Activated naive CD8-positive, alpha-beta T cell treated with anti-CD3 and anti-CD28 coated beads for 36 hours (primary cell): ENCODE measurements around the gene TANK. TPM values are rescaled to one million over a fixed set of nuclear protein-coding genes. Genes with fewer than 3 reads are reported as not detected.
A peak's percentile ranks its signal among the peaks of the same experiment; 100 is the strongest.

ENCODE experiments used
- DNase-seq: peaks from one replicate; pipeline ENCODE4 v3.0.0; 2021
- H3K27ac Mint-ChIP-seq: one replicate; pipeline ENCODE4 v1.8.0; 2022; ENCODE audit warnings: mild to moderate bottlenecking, moderate library complexity, mixed read lengths
- H3K27me3 Mint-ChIP-seq: one replicate; pipeline ENCODE4 v1.8.0; 2022; ENCODE audit warnings: mild to moderate bottlenecking, mixed read lengths
- H3K36me3 Mint-ChIP-seq: one replicate; pipeline ENCODE4 v1.8.0; 2021; ENCODE audit warnings: mild to moderate bottlenecking, mixed read lengths
- H3K4me1 Mint-ChIP-seq: one replicate; pipeline ENCODE4 v1.8.0; 2021; ENCODE audit warnings: mixed read lengths
- H3K4me3 Mint-ChIP-seq: one replicate; pipeline ENCODE4 v1.8.0; 2022; ENCODE audit warnings: mild to moderate bottlenecking, moderate library complexity, mixed read lengths
- H3K9me3 Mint-ChIP-seq: one replicate; pipeline ENCODE4 v1.8.0; 2022; ENCODE audit warnings: mixed read lengths
- total RNA-seq, 2 experiments: library from RNA; stranded (reverse); gene quantifications; one replicate each; pipeline ENCODE4 v1.2.3, GENCODE V29; 2021

Gene TANK
- total RNA-seq, 2 experiments from 2014 or later: 53.1 to 55.0 TPM

DNA sequence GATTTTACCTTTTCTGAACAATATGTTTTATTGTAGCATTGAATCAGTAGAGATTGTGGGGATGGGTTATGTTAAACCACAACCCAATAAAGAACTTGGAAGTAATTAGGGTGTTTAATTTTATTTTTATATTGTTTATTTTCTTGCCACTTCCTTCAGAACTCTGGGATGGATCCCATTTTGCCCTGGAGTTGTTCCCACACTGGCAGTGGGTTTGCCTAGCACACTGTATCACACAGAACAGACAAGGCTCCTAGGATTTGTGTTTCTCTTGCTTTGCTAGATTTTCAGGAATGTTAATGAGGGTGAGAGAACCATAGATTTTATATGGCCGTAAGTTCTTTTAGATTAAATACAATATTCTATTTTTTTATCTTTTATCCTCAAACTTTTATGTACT is 59.0 kb downstream of the TANK start:
- H3K27me3 Mint-ChIP-seq: no peaks in the 10 kb centered on the region
- H3K4me3 Mint-ChIP-seq: no peak overlapping the region
- H3K27ac Mint-ChIP-seq: no peak overlapping the region
- DNase-seq: no peak
- peaks cover 7% of the 10 kb centered on the region for H3K36me3 Mint-ChIP-seq
- H3K4me1 Mint-ChIP-seq: peaks cover 10% of the 10 kb centered on the region
- no peaks in the 10 kb centered on the region for H3K9me3 Mint-ChIP-seq

DNA sequence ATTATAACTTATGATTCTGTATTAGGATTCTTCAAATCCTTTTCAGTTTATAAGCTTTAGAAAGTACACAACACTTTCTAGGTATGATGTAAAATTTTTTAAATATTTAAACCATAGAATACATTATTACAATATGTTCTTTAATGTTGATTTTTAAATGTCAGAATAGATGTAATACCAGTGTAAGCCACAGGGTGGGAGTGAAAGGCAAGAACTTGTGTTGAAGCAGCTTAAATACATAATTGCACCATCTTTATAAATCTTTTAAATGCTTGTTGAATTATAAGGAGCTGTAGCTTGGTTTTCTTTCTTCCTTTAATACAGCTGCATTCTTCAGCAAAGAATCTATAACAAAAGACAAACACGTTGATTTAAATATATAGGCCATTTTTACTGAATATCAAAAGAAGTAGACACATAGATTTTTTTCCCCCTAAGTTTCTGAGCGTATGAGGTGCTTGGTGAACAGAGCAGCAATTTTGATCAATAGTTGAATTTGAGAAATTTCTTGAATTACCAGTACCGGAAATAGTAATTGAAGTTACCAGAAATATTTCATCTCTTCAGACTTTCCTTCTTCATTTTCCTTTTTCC is 63.0 kb downstream of the TANK start:
- peaks cover 11% of the 10 kb centered on the region for H3K36me3 Mint-ChIP-seq
- no peaks in the 10 kb centered on the region for H3K27me3 Mint-ChIP-seq
- DNase-seq: no peak

DNA sequence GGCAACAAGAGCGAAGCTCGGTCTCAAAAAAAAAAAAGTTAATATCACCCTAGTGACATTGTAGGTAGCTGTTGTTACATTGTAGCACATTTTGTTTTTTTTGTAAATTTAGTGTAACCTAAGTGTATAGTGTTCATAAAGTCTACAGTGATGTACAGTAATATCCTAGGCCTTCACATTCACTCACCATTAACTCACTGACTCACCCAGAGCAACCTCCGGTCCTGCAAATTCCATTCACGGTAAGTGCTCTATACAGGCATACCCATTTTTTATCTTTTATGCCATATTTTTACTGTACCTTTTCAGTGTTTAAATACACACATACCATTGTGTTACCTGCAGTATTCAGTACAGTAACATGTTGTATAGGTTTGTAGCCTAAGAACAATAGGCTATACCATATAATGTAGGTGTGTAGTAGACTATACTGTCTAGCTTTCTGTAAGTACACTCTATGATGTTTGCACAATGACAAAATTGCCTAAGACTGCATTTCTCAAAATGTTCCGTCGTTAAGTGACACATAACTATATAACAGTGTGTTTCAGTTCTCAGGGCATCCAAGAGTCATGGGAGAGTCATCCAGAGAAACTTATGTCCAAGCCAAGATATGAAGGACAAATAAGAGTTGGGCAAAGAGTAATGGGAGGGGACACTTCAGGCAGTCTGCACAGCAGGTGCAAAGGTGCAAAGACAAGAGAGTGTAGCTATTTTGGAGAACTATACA is 68.4 kb downstream of the TANK start:
- Mint-ChIP-seq H3K36me3 (peaks cover 15% of the 10 kb centered on the region), H3K4me1 (no peaks in the 10 kb centered on the region)
- no peak for DNase-seq

More for the DNA sequence above, 63.0 kb downstream of the TANK start:
- no peak overlapping the region for H3K4me3 Mint-ChIP-seq
- H3K4me1 Mint-ChIP-seq: no peaks in the 10 kb centered on the region
- H3K9me3 Mint-ChIP-seq: no peaks in the 10 kb centered on the region
- H3K27ac Mint-ChIP-seq: no peak overlapping the region

DNA sequence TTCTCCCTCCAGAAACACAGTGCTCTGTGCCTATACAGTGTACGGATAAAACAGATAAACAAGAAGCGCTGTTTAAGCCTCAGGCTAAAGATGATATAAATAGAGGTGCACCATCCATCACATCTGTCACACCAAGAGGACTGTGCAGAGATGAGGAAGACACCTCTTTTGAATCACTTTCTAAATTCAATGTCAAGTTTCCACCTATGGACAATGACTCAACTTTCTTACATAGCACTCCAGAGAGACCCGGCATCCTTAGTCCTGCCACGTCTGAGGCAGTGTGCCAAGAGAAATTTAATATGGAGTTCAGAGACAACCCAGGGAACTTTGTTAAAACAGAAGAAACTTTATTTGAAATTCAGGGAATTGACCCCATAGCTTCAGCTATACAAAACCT is 70.7 kb downstream of the TANK start:
- Mint-ChIP-seq H3K4me3 (no peak overlapping the region), H3K36me3 (peaks cover 19% of the 10 kb centered on the region), H3K4me1 (peaks cover 7% of the 10 kb centered on the region), H3K27me3 (no peaks in the 10 kb centered on the region), H3K9me3 (no peaks in the 10 kb centered on the region), H3K27ac (no peak overlapping the region)
- DNase-seq: no peak

More for the DNA sequence above, 68.4 kb downstream of the TANK start:
- no peak overlapping the region for H3K4me3 Mint-ChIP-seq
- H3K9me3 Mint-ChIP-seq: no peaks in the 10 kb centered on the region
- no peaks in the 10 kb centered on the region for H3K27me3 Mint-ChIP-seq
- H3K27ac Mint-ChIP-seq: no peak overlapping the region

DNA sequence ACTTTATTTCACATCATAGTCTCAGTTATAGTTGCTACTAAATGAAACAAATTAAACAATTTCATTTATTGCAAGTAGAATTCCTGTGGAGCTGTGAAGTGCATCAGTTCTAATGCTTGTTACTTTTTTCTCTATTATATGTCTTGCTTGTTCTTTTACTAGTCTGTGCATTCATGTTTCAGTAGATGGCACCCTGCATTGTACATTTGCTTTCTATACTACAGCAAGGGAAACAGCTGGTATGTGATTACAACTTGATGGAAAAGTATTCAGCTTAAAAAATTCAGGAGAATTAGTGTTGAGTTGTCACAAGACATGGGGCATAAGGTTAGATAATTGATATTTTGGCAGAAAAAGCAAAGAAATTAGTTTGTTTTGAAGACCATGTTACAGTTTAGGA is 72.3 kb downstream of the TANK start:
- no peak for DNase-seq
- Mint-ChIP-seq H3K4me1 (peaks cover 16% of the 10 kb centered on the region), H3K27me3 (no peaks in the 10 kb centered on the region), H3K4me3 (no peak overlapping the region), H3K9me3 (no peaks in the 10 kb centered on the region), H3K27ac (no peak overlapping the region), H3K36me3 (peaks cover 24% of the 10 kb centered on the region)

DNA sequence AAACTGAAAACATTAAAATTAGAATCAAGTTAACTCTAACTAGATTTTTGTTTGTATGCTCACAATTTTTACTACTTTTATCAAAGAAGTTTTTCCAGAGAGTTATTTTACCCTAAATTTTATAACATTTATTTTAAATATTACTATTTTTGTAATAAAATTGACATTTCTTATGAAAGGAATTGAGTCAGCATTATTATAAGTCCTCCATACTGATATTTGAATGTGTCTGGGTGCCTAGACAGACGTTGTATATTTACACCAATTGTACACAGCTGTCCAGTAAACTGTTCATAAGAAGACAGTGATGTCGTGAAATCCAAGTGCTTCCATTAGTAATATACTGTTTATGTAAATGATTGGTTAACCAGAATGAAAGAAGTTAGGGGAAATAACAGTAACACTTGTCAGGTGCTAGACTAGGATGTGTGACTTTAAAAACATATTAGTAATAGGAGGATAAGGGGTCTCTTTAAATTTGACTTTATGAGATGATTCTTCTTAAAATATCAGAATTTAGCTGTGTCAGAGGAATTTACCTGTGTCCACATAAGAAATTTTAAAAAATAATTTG is 73.7 kb downstream of the TANK start:
- peaks cover 8% of the 10 kb centered on the region for H3K27me3 Mint-ChIP-seq
- H3K36me3 Mint-ChIP-seq: peaks cover 19% of the 10 kb centered on the region
- peaks cover 24% of the 10 kb centered on the region for H3K4me1 Mint-ChIP-seq
- no peak for DNase-seq
- H3K9me3 Mint-ChIP-seq: no peaks in the 10 kb centered on the region
- H3K4me3 Mint-ChIP-seq: no peak overlapping the region
- H3K27ac Mint-ChIP-seq: no peak overlapping the region

DNA sequence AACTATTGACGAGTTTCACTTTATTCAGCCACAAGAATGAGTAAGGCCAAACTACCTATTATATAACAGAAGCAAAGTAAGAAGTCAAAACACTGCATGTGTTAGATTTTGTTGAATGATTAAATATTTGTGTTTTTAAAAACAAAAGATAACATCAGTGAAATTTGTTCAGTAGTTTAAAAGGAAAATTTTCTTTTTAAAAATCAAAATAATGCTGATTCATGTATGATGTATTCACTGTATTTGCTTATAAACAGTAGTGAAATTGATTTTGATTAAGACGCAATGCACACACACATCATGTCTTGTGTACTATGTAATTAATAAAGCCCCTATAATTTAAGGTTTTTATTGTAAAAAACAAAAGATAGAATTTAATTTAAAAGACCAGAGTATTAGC is 74.4 kb downstream of the TANK start:
- H3K27me3 Mint-ChIP-seq: peaks cover 8% of the 10 kb centered on the region
- no peak for DNase-seq
- no peak overlapping the region for H3K27ac Mint-ChIP-seq
- H3K36me3 Mint-ChIP-seq: peaks cover 18% of the 10 kb centered on the region
- peaks cover 24% of the 10 kb centered on the region for H3K4me1 Mint-ChIP-seq
- H3K4me3 Mint-ChIP-seq: no peak overlapping the region
- no peaks in the 10 kb centered on the region for H3K9me3 Mint-ChIP-seq

DNA sequence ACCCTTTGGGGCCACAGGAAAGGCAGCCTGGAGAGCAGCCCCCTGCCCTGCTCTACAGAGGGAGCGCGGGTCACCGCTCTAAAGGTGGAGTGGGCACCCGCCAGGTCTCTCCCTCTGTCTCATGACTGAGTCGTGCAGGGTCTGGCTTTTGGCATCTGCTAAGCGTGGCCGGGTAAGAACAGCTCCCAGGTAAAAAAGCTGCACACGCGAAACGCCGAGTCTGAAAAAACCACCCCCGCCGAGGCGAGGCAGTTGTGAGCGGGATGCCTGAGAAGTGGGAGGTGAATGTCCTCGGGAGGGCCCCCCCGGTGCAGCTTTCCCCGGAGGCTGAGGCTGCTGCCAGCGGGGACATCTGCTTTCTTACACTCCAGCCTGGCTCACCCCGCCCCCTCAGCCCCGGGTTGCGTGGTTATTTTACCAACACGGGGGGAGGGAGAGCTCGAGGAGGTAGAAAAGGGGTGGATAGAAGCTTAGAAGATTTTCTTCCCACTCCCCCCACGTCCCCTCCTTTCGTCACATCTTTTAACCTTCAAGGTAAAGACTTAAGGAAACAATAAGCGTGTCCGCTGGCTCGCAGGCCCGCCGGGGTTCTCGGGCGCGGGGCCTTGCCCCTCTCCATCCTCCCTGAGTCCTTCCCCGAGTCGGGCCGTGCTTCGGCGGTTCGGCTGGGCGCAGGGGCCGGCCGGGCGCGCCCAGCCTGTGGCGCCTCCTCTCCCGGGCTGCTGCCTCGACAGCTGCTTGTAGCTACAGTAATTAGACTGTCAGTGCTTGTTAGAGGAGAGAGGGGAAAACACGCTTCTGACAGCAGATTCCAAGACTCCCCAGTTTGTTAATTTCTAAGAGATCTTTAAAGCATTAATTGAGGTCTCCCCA is 77.4 kb downstream of the TANK start:
- Mint-ChIP-seq H3K27ac (peak overlapping the region; percentile 72), H3K27me3 (peaks cover 14% of the 10 kb centered on the region), H3K4me1 (peaks cover 30% of the 10 kb centered on the region), H3K9me3 (no peaks in the 10 kb centered on the region), H3K36me3 (peaks cover 11% of the 10 kb centered on the region), H3K4me3 (peak overlapping the region; percentile 81)
- peak; percentile 47 for DNase-seq

DNA sequence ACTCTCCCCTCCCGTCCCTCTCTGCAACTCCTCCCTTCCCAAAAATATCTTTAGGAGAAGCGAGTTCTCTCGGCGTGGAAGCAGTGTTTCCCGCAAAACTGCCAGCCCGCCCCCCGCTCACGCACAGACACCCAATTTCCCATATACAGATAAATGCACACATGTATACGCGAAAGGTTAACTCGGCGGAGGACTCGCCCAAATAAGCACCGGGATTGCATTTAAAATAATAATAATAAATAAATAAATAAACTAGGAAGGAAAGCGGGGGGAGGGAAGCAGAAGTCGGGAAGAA is 78.0 kb downstream of the TANK start:
- Mint-ChIP-seq H3K36me3 (peaks cover 10% of the 10 kb centered on the region), H3K27me3 (peaks cover 14% of the 10 kb centered on the region), H3K4me3 (peak overlapping the region; percentile 81), H3K4me1 (peaks cover 35% of the 10 kb centered on the region), H3K27ac (peak overlapping the region; percentile 72), H3K9me3 (no peaks in the 10 kb centered on the region)
- DNase-seq: no peak

DNA sequence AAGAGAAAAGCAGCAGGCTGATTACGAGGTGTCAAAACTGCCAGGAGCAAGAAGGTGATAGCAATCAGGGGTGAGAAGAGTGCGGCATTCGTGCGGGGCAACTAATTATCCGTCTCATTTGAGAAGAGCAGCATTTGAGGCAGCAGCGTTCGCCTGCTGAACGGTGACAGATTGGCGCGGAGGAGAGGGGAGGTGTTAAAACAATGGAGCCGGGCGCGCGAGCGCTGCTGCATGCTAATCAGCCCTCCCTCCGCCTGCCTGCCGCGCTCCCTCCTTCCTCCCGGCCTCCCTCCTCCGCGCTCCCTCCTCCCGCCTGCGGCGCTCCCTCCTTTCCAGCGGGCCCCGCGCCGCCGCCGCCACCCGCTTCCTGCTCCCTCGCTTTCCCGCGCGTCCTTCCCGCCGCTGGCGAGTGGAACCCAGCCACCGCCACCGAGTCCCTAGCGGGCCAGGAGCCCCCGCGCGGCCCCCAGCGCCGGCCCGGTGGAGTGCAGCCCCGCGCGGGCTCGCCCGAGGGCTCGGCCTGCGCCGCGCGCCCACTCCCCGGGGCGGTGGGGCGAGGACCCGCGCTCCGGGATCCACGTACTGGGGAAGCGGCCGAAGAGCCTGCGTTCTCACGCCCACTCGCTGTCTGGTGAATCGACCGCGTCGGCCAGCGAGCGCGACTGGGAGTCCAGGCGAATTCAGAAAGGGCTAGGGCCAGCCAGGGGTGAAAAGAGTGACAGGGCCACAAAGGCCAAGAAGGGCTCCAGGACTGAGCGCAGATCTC is 78.5 kb downstream of the TANK start:
- peaks cover 14% of the 10 kb centered on the region for H3K27me3 Mint-ChIP-seq

DNA sequence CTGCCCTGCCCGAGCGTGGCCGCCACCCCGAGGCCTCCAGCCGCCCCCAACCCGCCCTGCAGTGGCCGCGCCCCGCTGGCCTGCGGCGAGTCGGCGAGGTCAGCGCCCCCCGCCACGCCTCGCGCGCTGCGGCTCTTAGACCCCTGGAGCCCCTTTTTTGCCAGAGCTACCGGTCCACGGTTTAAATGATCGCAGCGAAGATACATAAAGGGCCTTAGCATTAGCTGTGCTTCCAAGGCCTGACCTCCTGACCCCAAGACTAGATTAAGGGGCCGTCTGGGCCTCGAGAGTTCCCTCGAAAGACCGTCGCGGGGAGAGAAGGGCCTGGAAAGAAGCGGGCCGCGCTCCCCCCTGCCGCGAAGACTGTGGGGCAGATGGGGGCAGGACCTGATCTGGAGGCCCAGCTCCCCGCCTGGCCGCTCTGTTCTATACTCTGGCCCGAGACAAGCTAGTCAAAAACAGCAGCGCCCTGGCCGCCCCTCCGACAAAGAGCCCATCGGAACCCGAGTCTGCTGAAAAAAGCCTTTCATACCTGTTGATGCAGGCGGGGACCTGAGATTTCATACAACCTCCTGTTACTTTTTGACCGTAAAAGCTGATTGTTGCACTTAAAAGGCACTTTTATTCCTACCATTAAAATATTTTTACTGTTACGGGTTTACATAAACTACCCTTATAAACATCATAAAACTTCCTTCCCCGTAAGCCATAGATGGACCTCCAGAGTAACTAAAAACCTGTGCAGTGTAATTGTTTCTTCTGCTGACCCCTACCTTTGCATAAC is 79.3 kb downstream of the TANK start:
- H3K9me3 Mint-ChIP-seq: no peaks in the 10 kb centered on the region
- H3K27me3 Mint-ChIP-seq: peaks cover 21% of the 10 kb centered on the region
- H3K27ac Mint-ChIP-seq: no peak overlapping the region
- no peak for DNase-seq
- peaks cover 12% of the 10 kb centered on the region for H3K36me3 Mint-ChIP-seq
- peaks cover 41% of the 10 kb centered on the region for H3K4me1 Mint-ChIP-seq
- H3K4me3 Mint-ChIP-seq: peak overlapping the region; percentile 18

More for the DNA sequence above, 78.5 kb downstream of the TANK start:
- peaks cover 10% of the 10 kb centered on the region for H3K36me3 Mint-ChIP-seq
- H3K4me3 Mint-ChIP-seq: peak overlapping the region; percentile 81
- peak overlapping the region; percentile 72 for H3K27ac Mint-ChIP-seq
- H3K4me1 Mint-ChIP-seq: peaks cover 40% of the 10 kb centered on the region
- H3K9me3 Mint-ChIP-seq: no peaks in the 10 kb centered on the region
- peak; percentile 55 for DNase-seq

DNA sequence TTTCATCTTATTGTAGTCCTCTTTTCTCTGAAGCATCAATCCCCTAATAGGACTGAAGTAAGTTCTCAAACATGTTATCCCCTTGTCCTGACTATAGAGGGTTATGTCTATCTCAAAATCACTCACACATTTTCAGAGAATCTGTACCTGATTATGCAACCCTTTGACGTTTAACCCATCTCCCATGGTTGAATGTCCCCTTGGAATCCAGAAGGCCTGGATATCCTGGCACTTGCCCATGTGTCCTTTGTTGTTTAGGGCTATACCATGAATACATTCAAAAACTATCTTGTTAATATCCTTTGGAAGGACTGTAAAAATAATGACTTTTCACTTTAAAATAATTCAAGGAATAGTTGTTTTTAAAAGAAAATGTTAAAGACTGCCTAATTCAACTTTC is 81.7 kb downstream of the TANK start:
- Mint-ChIP-seq H3K27ac (no peak overlapping the region), H3K9me3 (no peaks in the 10 kb centered on the region), H3K4me1 (peaks cover 44% of the 10 kb centered on the region), H3K36me3 (peaks cover 11% of the 10 kb centered on the region), H3K27me3 (peaks cover 26% of the 10 kb centered on the region), H3K4me3 (no peak overlapping the region)
- DNase-seq: no peak

DNA sequence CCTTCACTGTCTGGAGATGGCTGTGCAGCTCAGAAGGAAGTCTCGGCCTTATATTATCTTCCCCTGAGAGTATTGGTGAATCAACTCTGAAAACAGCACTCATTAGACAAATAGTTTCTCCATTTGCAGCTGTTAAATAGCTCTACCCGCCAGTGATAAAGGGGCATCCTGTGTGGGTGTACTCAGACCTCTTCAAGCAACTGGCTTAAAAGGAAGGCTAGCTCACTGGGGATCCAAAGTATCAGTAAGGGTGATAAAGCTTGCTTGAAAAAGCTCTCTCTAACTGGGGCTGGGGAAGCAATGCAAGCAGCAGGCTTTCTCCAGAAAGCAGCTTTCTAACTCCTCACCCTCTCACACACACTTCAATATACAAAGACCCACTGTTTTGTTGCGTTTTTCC is 83.1 kb downstream of the TANK start:
- Mint-ChIP-seq H3K27ac (peak overlapping the region; percentile 94), H3K4me3 (peak overlapping the region; percentile 89), H3K27me3 (peaks cover 27% of the 10 kb centered on the region), H3K4me1 (peaks cover 43% of the 10 kb centered on the region), H3K36me3 (peaks cover 8% of the 10 kb centered on the region), H3K9me3 (no peaks in the 10 kb centered on the region)
- no peak for DNase-seq

DNA sequence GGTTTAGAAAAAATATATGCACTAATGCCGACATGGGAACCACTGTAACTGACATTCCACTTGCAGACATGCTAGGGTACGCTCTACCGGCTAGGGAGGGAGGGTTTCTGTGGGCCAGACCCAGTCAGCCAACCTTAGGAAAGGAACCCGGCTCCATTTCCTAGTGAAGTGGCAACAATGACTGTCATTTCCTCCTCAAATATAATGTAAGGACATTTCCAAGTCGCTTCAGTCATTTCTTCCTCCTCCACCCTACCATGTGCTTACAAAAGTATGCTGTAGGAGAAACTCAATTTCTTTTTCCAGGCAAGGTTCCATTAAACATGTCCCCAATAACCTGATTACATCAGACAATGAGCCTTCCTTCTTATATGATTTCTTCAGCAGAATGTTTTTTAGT is 83.7 kb downstream of the TANK start:
- no peak for DNase-seq
- H3K27ac Mint-ChIP-seq: peak overlapping the region; percentile 94

More for the DNA sequence above, 83.7 kb downstream of the TANK start:
- Mint-ChIP-seq H3K4me3 (peak overlapping the region; percentile 89), H3K4me1 (peaks cover 40% of the 10 kb centered on the region), H3K27me3 (peaks cover 23% of the 10 kb centered on the region), H3K9me3 (no peaks in the 10 kb centered on the region), H3K36me3 (peaks cover 8% of the 10 kb centered on the region)
